PFSK-1 (cell line): Measurements from ENCODE around the gene GPR26.

Source experiments
- POLR2AphosphoS5 ChIP-seq: IDR thresholded peaks from 2 replicates; pipeline ENCODE4 v1.6.1; 2012; ENCODE audit warnings: low read depth, mild to moderate bottlenecking, control low read depth, low read length, moderate library complexity
- SIN3A ChIP-seq: IDR thresholded peaks from 2 replicates; pipeline ENCODE4 v1.6.1; 2012; ENCODE audit warnings: mild to moderate bottlenecking, low read length, moderate library complexity, borderline replicate concordance; ENCODE audit not compliant: insufficient read depth
- TAF1 ChIP-seq: IDR thresholded peaks from 2 replicates; pipeline ENCODE4 v1.6.1; 2012; ENCODE audit warnings: low read length, control low read depth, borderline replicate concordance; ENCODE audit not compliant: insufficient read depth
- TF ChIP-seq, protein P1 (sequence below), 2 experiments: IDR thresholded peaks; 2 replicates each; pipeline versions ENCODE4 v1.6.1 to v1.8.0; 2011 to 2012; ENCODE audit warnings: low read depth in 2 of 2, low read length in 2 of 2, control low read depth in 1 of 2, inconsistent platforms in 1 of 2, mild to moderate bottlenecking in 1 of 2, moderate library complexity in 1 of 2; ENCODE audit not compliant: insufficient read depth in 1 of 2

DNA sequence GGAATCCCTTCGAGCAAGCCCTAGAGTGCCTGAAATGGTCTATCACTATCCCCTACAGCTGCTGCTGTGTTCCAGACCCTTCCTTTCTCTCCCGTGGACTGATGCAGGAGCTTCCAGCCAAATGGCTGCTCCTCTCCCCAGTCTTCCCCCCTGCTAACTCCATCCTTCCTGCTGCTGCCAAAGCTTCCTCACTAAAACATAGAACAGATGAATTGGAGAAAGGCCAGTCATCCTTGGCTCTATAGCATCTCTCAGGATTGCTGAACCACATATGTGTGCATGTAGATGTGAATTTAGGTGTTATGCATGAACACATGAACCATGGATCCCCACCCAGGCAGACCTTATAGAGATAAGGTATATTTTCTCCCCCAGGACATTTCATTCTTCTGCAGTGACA is 60.7 kb downstream of the GPR26 start:
- TF ChIP-seq POLR2AphosphoS5 (no peak), TAF1 (no peak), SIN3A (no peak)
- TF ChIP-seq, protein P1, sequence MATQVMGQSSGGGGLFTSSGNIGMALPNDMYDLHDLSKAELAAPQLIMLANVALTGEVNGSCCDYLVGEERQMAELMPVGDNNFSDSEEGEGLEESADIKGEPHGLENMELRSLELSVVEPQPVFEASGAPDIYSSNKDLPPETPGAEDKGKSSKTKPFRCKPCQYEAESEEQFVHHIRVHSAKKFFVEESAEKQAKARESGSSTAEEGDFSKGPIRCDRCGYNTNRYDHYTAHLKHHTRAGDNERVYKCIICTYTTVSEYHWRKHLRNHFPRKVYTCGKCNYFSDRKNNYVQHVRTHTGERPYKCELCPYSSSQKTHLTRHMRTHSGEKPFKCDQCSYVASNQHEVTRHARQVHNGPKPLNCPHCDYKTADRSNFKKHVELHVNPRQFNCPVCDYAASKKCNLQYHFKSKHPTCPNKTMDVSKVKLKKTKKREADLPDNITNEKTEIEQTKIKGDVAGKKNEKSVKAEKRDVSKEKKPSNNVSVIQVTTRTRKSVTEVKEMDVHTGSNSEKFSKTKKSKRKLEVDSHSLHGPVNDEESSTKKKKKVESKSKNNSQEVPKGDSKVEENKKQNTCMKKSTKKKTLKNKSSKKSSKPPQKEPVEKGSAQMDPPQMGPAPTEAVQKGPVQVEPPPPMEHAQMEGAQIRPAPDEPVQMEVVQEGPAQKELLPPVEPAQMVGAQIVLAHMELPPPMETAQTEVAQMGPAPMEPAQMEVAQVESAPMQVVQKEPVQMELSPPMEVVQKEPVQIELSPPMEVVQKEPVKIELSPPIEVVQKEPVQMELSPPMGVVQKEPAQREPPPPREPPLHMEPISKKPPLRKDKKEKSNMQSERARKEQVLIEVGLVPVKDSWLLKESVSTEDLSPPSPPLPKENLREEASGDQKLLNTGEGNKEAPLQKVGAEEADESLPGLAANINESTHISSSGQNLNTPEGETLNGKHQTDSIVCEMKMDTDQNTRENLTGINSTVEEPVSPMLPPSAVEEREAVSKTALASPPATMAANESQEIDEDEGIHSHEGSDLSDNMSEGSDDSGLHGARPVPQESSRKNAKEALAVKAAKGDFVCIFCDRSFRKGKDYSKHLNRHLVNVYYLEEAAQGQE (IDR thresholded peaks at IDR 0.05; ENCODE audit: insufficient read depth in 1 of 2, low read depth in 2 of 2, low read length in 2 of 2), result no peak
